GM10266 (cell line): ENCODE results near the gene TMEM190.

Source experiments
- DNase-seq: peaks from one replicate; pipeline ENCODE4 v3.0.0; 2012; ENCODE audit errors: extremely low spot score
- CTCF ChIP-seq: IDR thresholded peaks from 2 replicates; pipeline ENCODE4 v1.5.1; 2012; ENCODE audit warnings: mild to moderate bottlenecking, low read depth; ENCODE audit not compliant: control insufficient read depth, insufficient read depth; ENCODE audit errors: missing control alignments

The TMEM190 gene

DNA sequence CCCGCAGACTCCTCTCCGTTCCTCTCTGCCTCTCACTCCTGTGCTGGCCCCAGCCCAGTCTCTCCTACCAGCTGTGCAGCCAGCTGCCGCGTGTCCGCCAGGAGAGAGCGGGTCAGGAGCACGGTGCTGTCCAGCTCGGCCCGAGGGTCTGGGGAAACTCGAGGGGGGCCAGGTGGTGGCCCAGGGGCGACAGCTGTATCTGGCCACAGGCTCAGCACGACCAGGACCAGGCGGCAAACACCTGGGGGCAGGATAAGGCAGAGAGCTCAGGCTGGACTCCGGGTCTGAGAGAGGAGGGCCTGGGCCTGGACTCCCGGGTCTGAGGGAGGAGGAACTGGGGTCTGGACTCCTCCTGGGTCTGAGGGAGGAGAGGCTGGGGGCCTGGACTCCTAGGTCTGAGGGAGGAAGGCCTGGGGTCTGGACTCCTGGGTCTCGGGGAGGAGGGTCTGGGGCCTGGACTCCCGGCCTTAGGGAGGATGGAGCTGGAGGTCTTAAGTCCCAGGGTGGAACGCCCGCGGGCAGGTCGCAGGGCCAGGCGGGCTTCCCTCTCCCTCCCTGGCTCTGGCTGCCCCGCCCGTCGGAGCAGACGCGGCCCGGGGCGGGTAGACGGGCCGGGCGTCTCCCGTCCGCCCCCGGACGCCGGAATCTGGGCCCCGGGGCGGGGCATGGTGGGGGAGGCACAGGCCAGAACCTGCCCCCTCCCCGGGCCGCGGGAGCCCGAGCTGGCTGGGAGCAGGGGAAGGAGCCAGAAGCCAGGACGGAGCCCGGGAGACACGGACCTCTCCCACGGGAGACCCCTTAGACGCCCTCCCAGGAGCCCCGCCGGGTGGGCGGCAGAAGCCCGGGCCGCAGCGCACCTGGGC, 7.7 kb upstream of the TMEM190 start:
- DNase-seq = peak; percentile 76
- TF ChIP-seq CTCF = no peak

DNA sequence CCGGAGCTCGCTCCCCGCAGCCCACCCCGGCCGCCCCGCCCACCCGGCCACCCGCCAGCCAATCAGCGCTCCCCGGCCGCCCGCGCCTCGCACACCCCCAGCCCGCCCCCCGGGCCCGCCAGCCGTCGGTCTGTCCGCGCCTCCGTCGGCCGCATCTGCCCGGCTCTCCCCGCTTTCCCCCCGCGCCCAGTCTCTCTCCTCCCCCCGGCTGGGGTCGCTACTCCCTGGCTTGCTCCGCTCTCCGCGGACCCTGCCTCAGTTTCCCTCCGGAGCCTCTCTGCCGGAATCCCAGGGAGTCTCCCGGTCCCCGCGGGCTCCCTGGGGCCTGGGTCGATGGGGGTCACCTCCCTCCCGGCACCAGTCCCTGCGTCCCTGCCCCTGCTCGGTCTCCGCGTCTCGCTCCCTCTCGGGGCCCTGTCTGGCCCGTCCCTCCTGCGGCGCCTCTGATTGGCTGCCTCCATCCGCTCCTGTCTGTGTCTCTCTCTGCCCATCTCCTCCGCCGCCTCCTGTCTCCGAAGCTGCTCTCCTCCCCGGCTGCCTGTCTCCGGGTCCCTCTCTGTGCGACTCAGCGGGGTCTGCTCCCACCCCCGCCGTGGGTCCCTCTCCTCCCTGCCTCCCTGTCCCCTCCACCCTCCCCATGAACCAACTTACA, 6.8 kb upstream of the TMEM190 start:
- no peak for TF ChIP-seq CTCF
- peak; percentile 78 for DNase-seq

DNA sequence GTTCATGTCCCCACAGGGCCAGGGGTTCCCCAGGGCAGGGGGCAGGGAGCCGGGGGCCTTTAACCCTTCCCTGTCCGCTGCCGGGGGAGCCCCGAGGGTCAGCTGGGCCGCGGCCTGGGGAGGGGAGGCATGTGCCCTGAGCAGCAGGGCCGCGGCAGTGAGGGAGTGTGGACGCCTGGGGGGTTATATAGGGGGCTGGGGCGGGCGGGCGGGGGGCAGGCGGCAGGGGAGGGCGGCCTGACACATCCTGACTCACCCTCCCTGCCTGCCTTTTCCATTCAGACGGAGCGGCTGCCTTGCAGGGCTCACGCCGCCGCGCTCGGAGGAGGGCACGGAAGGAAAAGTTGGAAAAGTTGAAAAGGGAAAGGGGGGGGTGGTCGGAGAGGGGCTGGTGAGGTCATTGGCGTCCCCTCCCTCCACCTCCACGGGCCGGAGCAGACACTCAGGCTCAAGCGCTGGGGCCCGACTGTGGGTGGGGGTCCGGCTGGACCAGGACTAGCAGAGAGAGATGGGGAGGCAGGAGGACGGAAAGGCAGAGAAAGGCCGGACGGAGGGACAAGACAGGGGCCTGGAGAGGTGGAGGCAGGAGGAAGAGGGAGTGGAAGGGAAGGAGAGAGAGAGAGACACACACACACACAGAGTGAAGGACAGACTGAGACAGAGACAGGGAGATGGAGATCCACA, 6.2 kb upstream of the TMEM190 start, which contains the start of gene IL11:
Gene IL11, minus strand, starts transcription at position 159 of the 684 bp plus-strand sequence. Its CDS starts 153 bp downstream, at position 6.
- no peak for TF ChIP-seq CTCF

GRCh38 chr19:55372316-55373081, 4.1 kb upstream of the TMEM190 start:
- no peak for TF ChIP-seq CTCF
- peak; percentile 34 for DNase-seq

More for the DNA sequence above, 6.2 kb upstream of the TMEM190 start, which contains the start of gene IL11:
- DNase-seq = no peak

DNA sequence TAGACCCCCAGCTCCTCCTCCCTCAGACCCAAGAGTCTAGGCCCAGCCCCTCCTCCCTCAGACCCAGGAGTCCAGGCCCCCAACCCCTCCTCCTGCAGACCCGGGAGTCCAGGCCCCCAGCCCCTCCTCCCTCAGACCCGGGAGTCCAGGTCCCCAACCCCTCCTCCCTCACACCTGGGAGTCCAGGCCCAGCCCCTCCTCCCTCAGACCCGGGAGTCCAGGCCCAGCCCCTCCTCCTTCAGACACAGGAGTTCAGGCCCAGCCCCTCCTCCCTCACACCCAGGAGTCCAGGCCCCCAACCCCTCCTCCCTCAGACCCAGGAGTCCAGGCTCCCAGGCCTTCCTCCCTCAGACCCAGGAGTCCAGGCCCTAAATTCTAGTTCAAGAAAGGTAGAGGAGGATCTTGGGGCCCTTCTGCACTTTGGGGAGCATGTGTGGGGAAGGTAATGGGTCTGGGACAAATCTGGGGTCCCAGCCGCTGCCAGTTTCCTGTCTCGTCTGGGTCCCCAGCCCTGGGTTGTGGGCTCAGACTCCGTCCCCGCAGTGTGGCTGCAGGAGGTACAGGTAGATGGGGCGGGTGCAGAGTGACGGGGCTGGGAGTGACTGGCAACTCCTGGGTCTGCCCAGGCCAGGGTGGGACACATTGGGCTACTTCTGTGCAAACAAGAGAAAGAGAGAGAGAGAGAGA, 3.2 kb upstream of the TMEM190 start:
- TF ChIP-seq CTCF = no peak
- no peak for DNase-seq

- DNase-seq = no peak
- TF ChIP-seq CTCF = no peak
These were observed 2.5 kb upstream of the TMEM190 start for GRCh38 chr19:55373993-55374757.
